Measurements from ENCODE around the gene RCOR1. TPM values are rescaled to one million over a fixed set of nuclear protein-coding genes. Genes with fewer than 3 reads are reported as not detected.

RCOR1 gene
- total RNA-seq, 6 experiments from 2014 or later, result 24.5 to 27.6 (median 25.1) TPM

- Mint-ChIP-seq H3K4me1 (ENCODE audit: low read depth) (peaks cover 33% of the 10 kb centered on the region), H3K4me3 (no peak overlapping the region), H3K27me3 (ENCODE audit: insufficient read depth) (no peaks in the 10 kb centered on the region), H3K36me3 (ENCODE audit: low read depth) (no peaks in the 10 kb centered on the region), H3K9me3 (no peaks in the 10 kb centered on the region), H3K27ac (no peak overlapping the region)
- TF ChIP-seq, protein P1, sequence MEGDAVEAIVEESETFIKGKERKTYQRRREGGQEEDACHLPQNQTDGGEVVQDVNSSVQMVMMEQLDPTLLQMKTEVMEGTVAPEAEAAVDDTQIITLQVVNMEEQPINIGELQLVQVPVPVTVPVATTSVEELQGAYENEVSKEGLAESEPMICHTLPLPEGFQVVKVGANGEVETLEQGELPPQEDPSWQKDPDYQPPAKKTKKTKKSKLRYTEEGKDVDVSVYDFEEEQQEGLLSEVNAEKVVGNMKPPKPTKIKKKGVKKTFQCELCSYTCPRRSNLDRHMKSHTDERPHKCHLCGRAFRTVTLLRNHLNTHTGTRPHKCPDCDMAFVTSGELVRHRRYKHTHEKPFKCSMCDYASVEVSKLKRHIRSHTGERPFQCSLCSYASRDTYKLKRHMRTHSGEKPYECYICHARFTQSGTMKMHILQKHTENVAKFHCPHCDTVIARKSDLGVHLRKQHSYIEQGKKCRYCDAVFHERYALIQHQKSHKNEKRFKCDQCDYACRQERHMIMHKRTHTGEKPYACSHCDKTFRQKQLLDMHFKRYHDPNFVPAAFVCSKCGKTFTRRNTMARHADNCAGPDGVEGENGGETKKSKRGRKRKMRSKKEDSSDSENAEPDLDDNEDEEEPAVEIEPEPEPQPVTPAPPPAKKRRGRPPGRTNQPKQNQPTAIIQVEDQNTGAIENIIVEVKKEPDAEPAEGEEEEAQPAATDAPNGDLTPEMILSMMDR (IDR thresholded peaks at IDR 0.05), result no peak
- no peak for DNase-seq
Observed at GRCh38 chr14:102666635-102667034, 74.2 kb downstream of the RCOR1 start.

GRCh38 chr14:102667703-102668102, 75.3 kb downstream of the RCOR1 start:
- DNase-seq, result no peak
- TF ChIP-seq, protein P1 (IDR thresholded peaks at IDR 0.05), result no peak
- Mint-ChIP-seq H3K27me3 (ENCODE audit: insufficient read depth) (no peaks in the 10 kb centered on the region), H3K4me1 (ENCODE audit: low read depth) (peaks cover 28% of the 10 kb centered on the region), H3K9me3 (no peaks in the 10 kb centered on the region), H3K27ac (no peak overlapping the region), H3K4me3 (no peak overlapping the region), H3K36me3 (ENCODE audit: low read depth) (no peaks in the 10 kb centered on the region)

GRCh38 chr14:102668291-102668873, 75.9 kb downstream of the RCOR1 start:
- TF ChIP-seq, protein P1 (IDR thresholded peaks at IDR 0.05), result no peak
- H3K4me3 Mint-ChIP-seq, result no peak overlapping the region
- DNase-seq, result no peak
- no peak overlapping the region for H3K27ac Mint-ChIP-seq
- H3K9me3 Mint-ChIP-seq, result no peaks in the 10 kb centered on the region
- H3K36me3 Mint-ChIP-seq (ENCODE audit: low read depth), result no peaks in the 10 kb centered on the region
- H3K27me3 Mint-ChIP-seq (ENCODE audit: insufficient read depth), result no peaks in the 10 kb centered on the region
- peaks cover 22% of the 10 kb centered on the region for H3K4me1 Mint-ChIP-seq (ENCODE audit: low read depth)

DNA sequence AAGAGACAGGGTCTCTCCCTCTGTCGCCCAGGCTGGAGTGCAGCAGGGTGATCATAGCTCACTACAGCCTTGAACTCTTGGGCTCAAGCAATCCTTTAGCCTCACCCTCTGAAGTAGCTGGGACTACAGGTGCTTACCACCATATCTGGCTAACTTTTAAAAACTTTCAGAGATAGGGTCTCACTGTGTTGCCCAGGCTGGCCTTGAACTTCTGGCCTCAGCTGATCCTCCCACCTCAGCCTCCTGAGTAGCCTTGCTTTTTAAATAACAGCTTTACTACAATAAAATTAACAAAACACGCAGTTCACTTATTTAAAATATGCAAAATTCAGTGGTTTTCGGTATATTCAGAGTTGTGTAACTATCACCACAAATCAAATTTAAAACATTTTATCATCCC, 79.0 kb downstream of the RCOR1 start:
- H3K27ac Mint-ChIP-seq, result no peak overlapping the region
- no peaks in the 10 kb centered on the region for H3K27me3 Mint-ChIP-seq (ENCODE audit: insufficient read depth)
- no peak for DNase-seq
- peaks cover 26% of the 10 kb centered on the region for H3K4me1 Mint-ChIP-seq (ENCODE audit: low read depth)
- H3K4me3 Mint-ChIP-seq, result no peak overlapping the region
- peaks cover 10% of the 10 kb centered on the region; the same call in 1 of the 2 replicates for H3K36me3 Mint-ChIP-seq (ENCODE audit: low read depth)
- TF ChIP-seq, protein P1 (IDR thresholded peaks at IDR 0.05), result no peak
- H3K9me3 Mint-ChIP-seq, result no peaks in the 10 kb centered on the region

- H3K27ac Mint-ChIP-seq, result no peak overlapping the region
- TF ChIP-seq, protein P1 (IDR thresholded peaks at IDR 0.05), result peak; percentile 45
- H3K9me3 Mint-ChIP-seq, result no peaks in the 10 kb centered on the region
- H3K27me3 Mint-ChIP-seq (ENCODE audit: insufficient read depth), result no peaks in the 10 kb centered on the region
- H3K36me3 Mint-ChIP-seq (ENCODE audit: low read depth), result peaks cover 10% of the 10 kb centered on the region; the same call in 1 of the 2 replicates
- peaks cover 19% of the 10 kb centered on the region for H3K4me1 Mint-ChIP-seq (ENCODE audit: low read depth)
- H3K4me3 Mint-ChIP-seq, result no peak overlapping the region
- DNase-seq, result no peak
Observed at GRCh38 chr14:102672410-102672960, 80.0 kb downstream of the RCOR1 start.
